CD4-positive, CD25-positive, alpha-beta regulatory T cell (primary cell): Measurements from ENCODE around the gene LHX5. TPM values are rescaled to one million over a fixed set of nuclear protein-coding genes. Genes with fewer than 3 reads are reported as not detected.

ENCODE experiments used
- ATAC-seq, 2 donors: fragments of 150-1000 bp; cut with Tn5 transposase; one replicate each; pipeline ENCODE4 v1.10.0; 2021; ENCODE audit warnings: low read depth in 2 of 2, moderate number of reproducible peaks in 2 of 2, moderate library complexity in 1 of 2
- DNase-seq, 3 donors: peaks; one replicate each; pipeline versions ENCODE4 v3.0.0 to v3.0.0-alpha.2; 2012 to 2022; ENCODE audit warnings: mixed read lengths in 1 of 3
- H3K27ac ChIP-seq: one replicate; pipeline ENCODE4 v1.7.0; 2013; ENCODE audit warnings: mild to moderate bottlenecking, low read length; ENCODE audit not compliant: insufficient read depth, poor library complexity, severe bottlenecking
- H3K27me3 ChIP-seq: one replicate; pipeline ENCODE4 v1.7.0; 2013; ENCODE audit warnings: low read length; ENCODE audit not compliant: control insufficient read depth, insufficient read depth
- H3K36me3 ChIP-seq: one replicate; pipeline ENCODE4 v1.7.0; 2013; ENCODE audit warnings: mild to moderate bottlenecking, low read length, moderate library complexity; ENCODE audit not compliant: control insufficient read depth, insufficient read depth
- H3K4me1 ChIP-seq: 2 replicates; pipeline ENCODE4 v1.7.0; 2013; ENCODE audit warnings: mild to moderate bottlenecking, low read length; ENCODE audit not compliant: insufficient read depth, control insufficient read depth, poor library complexity, severe bottlenecking
- H3K4me3 ChIP-seq: one replicate; pipeline ENCODE4 v1.7.0; 2013; ENCODE audit warnings: low read depth, mild to moderate bottlenecking, low read length, moderate library complexity
- H3K9me3 ChIP-seq, 2 experiments: 1 replicate in 1 of 2; 2 replicates in 1 of 2; pipeline ENCODE4 v1.7.0; 2013; ENCODE audit warnings: low read length in 2 of 2, mild to moderate bottlenecking in 1 of 2, moderate library complexity in 1 of 2; ENCODE audit not compliant: control insufficient read depth in 2 of 2
- H3K27ac Mint-ChIP-seq, 3 donors: one replicate each; pipeline ENCODE4 v1.8.0; 2020 to 2022; ENCODE audit warnings: mild to moderate bottlenecking in 3 of 3, mixed read lengths in 3 of 3, moderate library complexity in 2 of 3
- H3K27me3 Mint-ChIP-seq: one replicate; pipeline ENCODE4 v1.8.0; 2022; ENCODE audit warnings: mild to moderate bottlenecking, mixed read lengths
- H3K36me3 Mint-ChIP-seq: one replicate; pipeline ENCODE4 v1.8.0; 2020; ENCODE audit warnings: mixed read lengths
- H3K4me1 Mint-ChIP-seq, 4 donors: one replicate each; pipeline ENCODE4 v1.8.0; 2020 to 2022; ENCODE audit warnings: mixed read lengths in 4 of 4, mild to moderate bottlenecking in 1 of 4
- H3K4me3 Mint-ChIP-seq, 4 donors: one replicate each; pipeline ENCODE4 v1.8.0; 2020 to 2022; ENCODE audit warnings: mild to moderate bottlenecking in 4 of 4, mixed read lengths in 4 of 4, moderate library complexity in 3 of 4
- H3K9me3 Mint-ChIP-seq, 7 donors: one replicate each; pipeline ENCODE4 v1.8.0; 2020 to 2022; ENCODE audit warnings: mixed read lengths in 7 of 7, mild to moderate bottlenecking in 3 of 7, moderate library complexity in 2 of 7
- polyA plus RNA-seq, 4 donors: library from polyadenylated mRNA; unstranded; fragments of 300-500 nt; fragmentation: Illumina TruSeq; gene quantifications; one replicate each; pipeline ENCODE4 v1.2.3, GENCODE V29; 2021
- total RNA-seq: library from RNA; stranded (reverse); gene quantifications from one replicate; pipeline ENCODE4 v1.2.3, GENCODE V29; 2022

LHX5 gene
- total and polyA plus RNA-seq, 5 donors from 2014 or later: not detected

DNA sequence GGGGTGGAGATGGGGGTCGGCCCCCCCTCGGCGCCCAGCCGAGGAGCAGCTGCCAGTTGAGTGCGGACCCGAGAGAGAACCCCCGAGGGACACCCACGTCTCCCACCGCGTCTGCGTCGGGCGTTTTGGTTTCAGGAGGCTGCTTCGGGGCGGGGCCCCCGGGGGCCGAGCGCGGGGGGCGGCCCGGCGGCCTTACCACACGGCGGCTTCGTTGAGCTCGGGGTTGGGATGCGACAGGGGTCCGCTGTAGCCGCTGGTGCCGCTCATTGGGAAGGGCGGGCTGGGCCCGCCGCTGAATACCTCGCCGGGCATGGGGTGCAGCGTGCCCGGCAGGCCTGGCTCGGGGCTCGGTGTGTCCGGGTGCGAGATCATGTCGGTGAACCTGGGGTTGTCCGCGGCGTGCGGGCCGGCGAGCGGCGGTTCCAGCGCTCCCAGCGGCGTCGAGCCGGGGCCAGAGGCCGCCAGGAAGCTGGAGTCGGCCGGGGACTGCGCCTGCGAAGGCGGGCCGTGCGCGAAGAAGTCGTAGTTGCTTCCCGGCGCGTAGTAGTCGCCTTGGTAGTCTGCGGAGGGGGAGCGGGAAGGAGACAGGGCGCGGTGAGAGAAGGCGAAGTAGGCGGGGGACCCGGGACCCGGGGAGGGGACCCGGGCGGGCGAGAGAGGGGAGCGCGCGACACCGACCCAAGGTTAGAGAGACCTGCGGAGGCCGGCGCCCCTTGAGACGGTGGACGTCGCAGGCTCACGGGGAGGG is 8.5 kb downstream of the LHX5 start:
- H3K4me3 ChIP-seq: no peak overlapping the region
- no peak for DNase-seq
- no peaks in the 10 kb centered on the region for H3K36me3 ChIP-seq
- Mint-ChIP-seq H3K27me3 (peaks cover 48% of the 10 kb centered on the region), H3K4me1 (peaks cover 6 to 36% (median 12%) of the 10 kb centered on the region in 4 donors), H3K4me3 (peak overlapping the region in 3 of 4 donors; percentile 5 to 79 (median 64)), H3K27ac (peak overlapping the region in 1 of 3 donors; percentile 2), H3K36me3 (no peaks in the 10 kb centered on the region), H3K9me3 (peaks cover 0 to 7% (median 0%) of the 10 kb centered on the region in 7 donors)
- no peak overlapping the region for H3K27ac ChIP-seq
- H3K9me3 ChIP-seq: no peaks in the 10 kb centered on the region
- H3K4me1 ChIP-seq: peaks cover 27% of the 10 kb centered on the region
- no peak for ATAC-seq
- peaks cover 20% of the 10 kb centered on the region for H3K27me3 ChIP-seq

DNA sequence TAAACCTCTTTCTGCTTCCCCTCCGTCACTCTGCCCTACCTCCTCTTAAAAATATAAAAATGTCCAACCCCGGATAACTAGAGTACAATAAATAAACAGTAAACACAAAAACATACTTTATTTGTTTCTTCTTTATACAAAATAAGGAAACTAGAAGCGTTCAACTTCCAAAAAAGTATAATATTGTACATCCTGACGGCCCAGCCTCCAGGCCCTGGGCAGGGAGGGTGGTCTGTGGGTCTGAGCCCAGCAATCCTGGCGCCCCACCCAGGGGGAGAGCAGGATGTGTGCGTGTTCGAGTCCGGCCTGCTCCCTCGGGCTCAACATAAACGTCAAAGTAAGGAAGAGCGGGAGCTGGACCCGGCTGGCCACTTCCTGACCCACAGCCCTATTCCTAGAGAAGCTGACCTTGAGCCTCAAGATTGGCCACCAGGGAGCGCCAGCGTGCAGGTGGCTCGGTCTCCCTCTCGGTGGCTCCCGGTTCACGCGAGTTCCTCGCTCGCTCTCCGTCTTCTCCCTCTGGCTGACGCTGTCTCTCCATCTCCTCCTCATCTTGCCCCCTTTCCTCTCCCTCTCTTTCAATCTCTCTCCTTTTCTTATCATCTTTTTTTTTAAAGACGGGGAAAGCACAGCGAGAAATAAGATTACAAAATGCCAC is 9.4 kb downstream of the LHX5 start:
- DNase-seq (peak; percentile 30 to 62 (median 54)), ATAC-seq (peak; percentile 35 to 43)
- Mint-ChIP-seq H3K9me3 (peaks cover 0 to 7% (median 0%) of the 10 kb centered on the region in 7 donors), H3K4me3 (peak overlapping the region; percentile 75 to 90 (median 84)), H3K36me3 (no peaks in the 10 kb centered on the region), H3K27me3 (peaks cover 50% of the 10 kb centered on the region), H3K4me1 (peaks cover 6 to 33% (median 12%) of the 10 kb centered on the region in 4 donors), H3K27ac (peak overlapping the region in 1 of 3 donors; percentile 76)
- Histone ChIP-seq H3K27ac (no peak overlapping the region), H3K4me3 (peak overlapping the region; percentile 49), H3K36me3 (no peaks in the 10 kb centered on the region), H3K4me1 (peaks cover 23% of the 10 kb centered on the region), H3K9me3 (no peaks in the 10 kb centered on the region), H3K27me3 (peaks cover 20% of the 10 kb centered on the region)

DNA sequence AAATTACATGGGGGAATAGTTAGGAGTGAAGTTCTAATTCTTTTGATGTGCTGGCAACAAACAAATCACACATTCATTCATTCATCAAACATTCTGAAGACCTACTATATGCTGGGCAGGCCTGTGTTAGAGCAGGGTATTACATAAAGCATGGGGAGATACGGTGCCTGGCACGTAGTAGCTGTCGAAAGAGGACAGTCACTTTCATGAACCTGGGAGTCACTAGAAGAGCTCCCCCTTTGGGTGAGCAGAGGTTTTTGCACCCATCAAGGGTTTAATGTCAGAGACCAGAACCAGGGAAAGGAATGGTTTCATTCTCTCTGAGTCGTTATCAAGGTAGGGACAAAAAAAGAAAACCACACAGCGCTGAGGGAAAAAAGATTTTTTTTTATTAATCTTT is 10.0 kb downstream of the LHX5 start:
- peaks cover 46% of the 10 kb centered on the region for H3K27me3 Mint-ChIP-seq
- DNase-seq (no peak), ATAC-seq (no peak)
- H3K27ac ChIP-seq: no peak overlapping the region
- H3K4me3 Mint-ChIP-seq: peak overlapping the region; percentile 13 to 81 (median 44)
- H3K27ac Mint-ChIP-seq: no peak overlapping the region
- peaks cover 6 to 30% (median 10%) of the 10 kb centered on the region in 4 donors for H3K4me1 Mint-ChIP-seq
- peaks cover 17% of the 10 kb centered on the region for H3K27me3 ChIP-seq
- peaks cover 23% of the 10 kb centered on the region for H3K4me1 ChIP-seq
- H3K36me3 ChIP-seq: no peaks in the 10 kb centered on the region
- H3K4me3 ChIP-seq: no peak overlapping the region
- no peaks in the 10 kb centered on the region for H3K9me3 ChIP-seq
- H3K36me3 Mint-ChIP-seq: no peaks in the 10 kb centered on the region
- peaks cover 0 to 7% (median 0%) of the 10 kb centered on the region in 7 donors for H3K9me3 Mint-ChIP-seq

DNA sequence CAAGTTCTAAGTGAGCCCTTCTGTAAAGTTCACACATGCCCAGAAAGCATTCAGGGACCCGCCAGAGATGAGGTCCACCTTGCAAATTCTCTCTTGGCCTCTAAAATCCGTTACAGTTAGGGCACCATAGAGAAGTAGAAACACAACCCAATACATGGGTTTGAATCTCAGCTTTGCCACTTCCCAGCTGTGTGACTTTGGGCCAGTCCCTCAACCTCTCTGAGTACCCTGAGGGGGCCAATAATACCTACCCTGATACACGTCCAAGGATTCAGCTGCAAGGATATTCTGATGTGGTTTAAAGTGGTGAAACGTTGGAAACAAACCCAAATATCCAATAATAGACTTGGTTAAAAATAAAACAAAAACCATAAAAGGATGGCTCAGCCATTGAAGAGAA is 11.7 kb downstream of the LHX5 start:
- peaks cover 36% of the 10 kb centered on the region for H3K27me3 Mint-ChIP-seq
- no peak overlapping the region for H3K27ac Mint-ChIP-seq
- no peak for DNase-seq

DNA sequence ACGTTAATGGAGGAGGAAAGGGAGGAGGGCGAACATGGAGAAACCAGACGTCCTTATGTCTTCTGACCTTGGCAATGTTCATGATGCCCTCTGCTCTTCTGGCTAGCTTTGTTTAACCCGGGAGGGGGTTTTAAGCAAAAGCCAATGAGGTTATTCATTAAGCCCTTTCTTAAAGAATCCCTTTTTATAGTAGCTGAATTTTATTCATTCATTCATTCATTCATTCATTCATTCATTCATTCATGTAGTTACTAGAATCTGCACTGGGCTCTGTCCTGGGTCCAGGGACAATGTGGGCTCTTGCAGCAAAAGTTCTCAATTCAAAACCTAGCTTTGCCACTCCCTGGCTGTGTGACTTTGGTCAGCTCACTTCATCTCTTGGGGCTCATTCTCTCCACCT is 14.0 kb downstream of the LHX5 start:
- H3K36me3 ChIP-seq: no peaks in the 10 kb centered on the region
- Mint-ChIP-seq H3K4me3 (no peak overlapping the region), H3K36me3 (no peaks in the 10 kb centered on the region), H3K4me1 (peaks cover 0 to 7% (median 3%) of the 10 kb centered on the region in 4 donors), H3K27ac (peak overlapping the region in 1 of 3 donors; percentile 53), H3K27me3 (peaks cover 24% of the 10 kb centered on the region), H3K9me3 (peaks cover 0 to 2% (median 0%) of the 10 kb centered on the region in 7 donors)
- H3K27me3 ChIP-seq: peaks cover 13% of the 10 kb centered on the region
- no peak for DNase-seq
- H3K4me3 ChIP-seq: no peak overlapping the region
- H3K27ac ChIP-seq: no peak overlapping the region
- peaks cover 3% of the 10 kb centered on the region for H3K4me1 ChIP-seq
- ATAC-seq: no peak
- no peaks in the 10 kb centered on the region for H3K9me3 ChIP-seq

More for the DNA sequence above, 11.7 kb downstream of the LHX5 start:
- Histone ChIP-seq H3K4me3 (no peak overlapping the region), H3K9me3 (no peaks in the 10 kb centered on the region), H3K27ac (no peak overlapping the region), H3K36me3 (no peaks in the 10 kb centered on the region), H3K4me1 (peaks cover 23% of the 10 kb centered on the region), H3K27me3 (peaks cover 14% of the 10 kb centered on the region)
- peaks cover 0 to 7% (median 0%) of the 10 kb centered on the region in 7 donors for H3K9me3 Mint-ChIP-seq
- ATAC-seq: no peak
- no peak overlapping the region for H3K4me3 Mint-ChIP-seq
- H3K4me1 Mint-ChIP-seq: peaks cover 4 to 24% (median 9%) of the 10 kb centered on the region in 4 donors
- H3K36me3 Mint-ChIP-seq: no peaks in the 10 kb centered on the region

DNA sequence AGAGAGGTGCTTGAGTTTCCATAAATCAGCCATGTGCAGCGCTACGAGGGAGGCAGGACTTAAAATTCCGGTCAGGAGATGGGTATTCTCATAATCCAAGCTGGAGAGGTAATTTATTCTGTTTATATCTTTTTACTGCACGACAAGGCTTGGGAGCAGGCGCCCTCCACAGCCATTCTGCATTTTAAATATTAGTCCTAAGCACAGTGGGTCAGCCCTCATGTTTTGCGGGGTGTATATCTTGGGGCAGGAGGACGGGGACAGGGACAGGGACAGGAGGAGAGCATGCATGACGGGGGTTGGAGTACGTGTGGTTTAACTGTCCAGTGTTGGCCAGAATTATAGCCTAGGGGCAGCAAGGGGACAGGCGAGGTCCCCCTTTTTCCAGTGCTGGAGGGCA is 14.5 kb downstream of the LHX5 start:
- Histone ChIP-seq H3K27ac (no peak overlapping the region), H3K4me3 (no peak overlapping the region), H3K9me3 (no peaks in the 10 kb centered on the region), H3K27me3 (peaks cover 13% of the 10 kb centered on the region), H3K4me1 (no peaks in the 10 kb centered on the region), H3K36me3 (no peaks in the 10 kb centered on the region)
- peaks cover 0 to 3% (median under 1%) of the 10 kb centered on the region in 4 donors for H3K4me1 Mint-ChIP-seq
- peaks cover 18% of the 10 kb centered on the region for H3K27me3 Mint-ChIP-seq
- peaks cover 0 to 2% (median 0%) of the 10 kb centered on the region in 7 donors for H3K9me3 Mint-ChIP-seq
- no peaks in the 10 kb centered on the region for H3K36me3 Mint-ChIP-seq
- DNase-seq (no peak), ATAC-seq (no peak)
- no peak overlapping the region for H3K27ac Mint-ChIP-seq
- H3K4me3 Mint-ChIP-seq: no peak overlapping the region

DNA sequence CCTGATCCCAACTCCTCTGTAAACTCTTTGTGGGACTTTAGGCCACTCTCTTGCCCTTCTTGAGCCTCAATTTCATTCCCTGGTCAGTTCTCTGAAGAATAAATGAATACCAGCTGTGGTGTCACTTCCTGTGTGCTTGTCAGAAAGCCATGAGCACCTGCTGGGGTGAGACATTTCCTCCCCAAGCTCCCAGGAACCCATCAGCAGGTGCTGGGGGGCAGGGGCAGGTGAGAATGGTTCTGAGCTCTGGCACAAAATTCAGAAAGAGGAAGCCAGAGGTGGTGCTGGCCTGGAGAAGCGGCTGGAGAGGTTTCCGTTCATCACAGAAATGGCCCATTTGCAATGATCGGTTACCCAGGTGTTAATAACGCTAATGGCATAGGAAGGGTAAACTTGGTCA is 14.9 kb downstream of the LHX5 start:
- Histone ChIP-seq H3K4me3 (no peak overlapping the region), H3K27me3 (peaks cover 13% of the 10 kb centered on the region), H3K27ac (no peak overlapping the region), H3K4me1 (no peaks in the 10 kb centered on the region), H3K36me3 (no peaks in the 10 kb centered on the region), H3K9me3 (no peaks in the 10 kb centered on the region)
- Mint-ChIP-seq H3K4me3 (no peak overlapping the region), H3K36me3 (no peaks in the 10 kb centered on the region), H3K27ac (no peak overlapping the region), H3K9me3 (peaks cover 0 to 2% (median 0%) of the 10 kb centered on the region in 7 donors), H3K4me1 (no peaks in the 10 kb centered on the region), H3K27me3 (peaks cover 16% of the 10 kb centered on the region)
- ATAC-seq (no peak), DNase-seq (no peak)
